Right ventricle myocardium inferior (tissue), 1 donor: ENCODE measurements around the gene AZU1. TPM values are rescaled to one million over a fixed set of nuclear protein-coding genes. Genes with fewer than 3 reads are reported as not detected.
"Not testable (repeated sequence)": the region's sequence is repeated elsewhere in the genome, so short reads cannot be mapped to it uniquely, and the experiment has no call there.

Experiments
- ATAC-seq: fragments of 200-7000 bp; cut with Tn5 transposase; one replicate; pipeline ENCODE4 v1.9.1; 2020; ENCODE audit warnings: mild to moderate bottlenecking, moderate library complexity
- DNase-seq: peaks from one replicate; pipeline ENCODE4 v3.0.0; 2021; ENCODE audit errors: missing footprints
- intact Hi-C: fragments of 100-400 bp; cut with DNase I; formaldehyde crosslinking; loops from one replicate; pipeline ENCODE4 v1.11.0; 2022
- microRNA-seq: library from miRNA; unstranded; fragments of <30 nt; microRNA quantifications from one replicate; pipeline ENCODE4 v1.2.0, GENCODE V29; 2020
- total RNA-seq: library from RNA; stranded (reverse); fragmentation: NEBNext Ultra II Directional; extraction: Animal tissue kit (Norgen Biotek cat#: 25700); gene quantifications from one replicate; pipeline ENCODE4 v1.2.1, GENCODE V29; 2021
- donor health status: DM: no; HTN: yes; CAD: no; lungs with severe emphysema.

AZU1 gene
- total RNA-seq, 1 donor from 2014 or later = not detected

DNA sequence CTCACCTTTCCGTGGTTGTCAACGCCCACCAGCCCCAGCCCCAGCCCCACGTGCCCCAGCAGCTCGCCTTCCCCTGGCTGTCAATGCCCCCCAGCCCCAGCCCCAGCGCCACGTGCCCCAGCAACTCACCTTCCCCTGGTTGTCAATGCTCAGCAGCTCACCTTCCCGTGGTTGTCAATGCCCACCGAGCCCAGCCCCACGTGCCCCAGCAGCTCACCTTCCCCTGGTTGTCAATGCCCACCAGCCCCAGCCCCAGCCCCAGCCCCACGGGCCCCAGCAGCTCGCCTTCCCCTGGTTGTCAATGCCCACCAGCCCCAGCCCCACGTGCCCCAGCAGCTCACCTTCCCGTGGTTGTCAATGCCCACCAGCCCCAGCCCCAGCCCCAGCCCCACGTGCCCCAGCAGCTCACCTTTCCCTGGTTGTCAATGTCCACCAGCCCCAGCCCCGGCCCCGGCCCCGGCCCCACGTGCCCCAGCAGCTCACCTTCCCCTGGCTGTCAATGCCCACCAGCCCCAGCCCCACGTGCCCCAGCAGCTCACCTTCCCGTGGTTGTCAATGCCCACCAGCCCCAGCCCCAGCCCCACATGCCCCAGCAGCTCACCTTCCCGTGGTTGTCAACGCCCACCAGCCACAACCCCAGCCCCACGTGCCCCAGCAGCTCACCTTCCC lies 50.5 kb downstream of the AZU1 start:
- ATAC-seq, intact Hi-C loops, DNase-seq: not testable (repeated sequence)

DNA sequence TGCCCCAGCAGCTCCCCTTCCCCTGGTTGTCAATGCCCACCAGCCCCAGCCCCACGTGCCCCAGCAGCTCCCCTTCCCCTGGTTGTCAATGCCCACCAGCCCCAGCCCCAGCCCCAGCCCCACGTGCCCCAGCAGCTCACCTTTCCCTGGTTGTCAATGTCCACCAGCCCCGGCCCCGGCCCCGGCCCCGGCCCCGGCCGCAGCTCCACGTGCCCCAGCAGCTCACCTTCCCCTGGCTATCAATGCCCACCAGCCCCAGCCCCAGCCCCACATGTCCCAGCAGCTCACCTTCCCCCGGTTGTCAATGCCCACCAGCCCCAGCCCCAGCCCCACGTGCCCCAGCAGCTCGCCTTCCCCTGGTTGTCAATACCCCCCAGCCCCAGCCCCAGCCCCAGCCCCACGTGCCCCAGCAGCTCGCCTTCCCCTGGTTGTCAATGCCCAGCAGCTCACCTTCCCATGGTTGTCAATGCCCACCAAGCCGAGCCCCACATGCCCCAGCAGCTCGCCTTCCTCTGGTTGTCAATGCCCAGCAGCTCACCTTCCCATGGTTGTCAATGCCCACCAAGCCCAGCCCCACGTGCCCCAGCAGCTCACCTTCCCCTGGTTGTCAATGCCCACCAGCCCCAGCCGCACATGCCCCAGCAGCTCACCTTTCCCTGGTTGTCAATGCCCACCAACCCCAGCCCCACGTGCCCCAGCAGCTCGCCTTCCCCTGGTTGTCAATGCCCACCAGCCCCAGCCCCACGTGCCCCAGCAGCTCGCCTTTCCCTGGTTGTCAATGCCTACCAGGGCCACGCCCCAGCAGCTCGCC lies 51.3 kb downstream of the AZU1 start:
- DNase-seq, intact Hi-C loops, ATAC-seq: not testable (repeated sequence)

DNA sequence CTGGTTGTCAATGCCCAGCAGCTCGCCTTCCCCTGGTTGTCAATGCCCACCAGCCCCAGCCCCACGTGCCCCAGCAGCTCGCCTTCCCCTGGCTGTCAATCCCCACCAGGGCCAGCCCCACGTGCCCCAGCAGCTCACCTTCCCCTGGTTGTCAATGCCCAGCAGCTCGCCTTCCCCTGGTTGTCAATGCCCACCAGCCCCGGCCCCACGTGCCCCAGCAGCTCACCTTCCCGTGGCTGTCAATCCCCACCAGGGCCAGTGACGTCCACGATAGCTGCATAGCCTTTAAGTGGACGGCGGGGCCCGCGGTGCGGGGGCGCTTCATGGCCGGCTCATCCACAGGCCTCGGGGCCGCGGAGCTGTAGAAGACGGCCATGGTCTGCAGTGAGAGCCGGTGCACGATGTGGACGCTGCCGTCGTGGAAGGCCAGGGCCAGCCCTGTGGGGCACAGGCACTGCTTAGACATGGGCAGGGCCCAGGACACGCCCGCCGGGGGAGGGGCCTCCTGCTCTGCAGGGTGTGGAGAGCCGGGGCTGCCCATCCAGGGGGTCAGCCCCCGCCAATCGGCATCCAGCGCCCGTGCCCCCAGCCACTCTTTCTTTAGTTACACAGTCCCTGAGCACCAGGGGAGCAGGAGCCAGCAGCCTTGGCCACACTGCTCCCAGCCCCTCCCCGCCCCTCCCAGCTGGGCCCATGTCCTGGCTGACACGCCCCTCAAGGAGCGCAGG lies 52.2 kb downstream of the AZU1 start:
- DNase-seq = no peak
- no peak for ATAC-seq
- intact Hi-C loops = no loop called here

Small RNA genes lying within 50 kb of the gene (microRNA-seq; reads per million reads assigned to microRNA genes)
- gene MIR3187 (1.1 reads per million), gene MIR4745 (1.1 reads per million)

Other genes starting within 250 kb of the AZU1 start
- 4.5 TPM for gene HCN2, start 238.0 kb upstream of the AZU1 start, total RNA-seq
- 51.2 TPM for gene POLRMT, start 194.3 kb upstream of the AZU1 start, total RNA-seq
- not detected for gene FGF22, start 188.0 kb upstream of the AZU1 start, total RNA-seq
- gene RNF126, start 164.6 kb upstream of the AZU1 start, total RNA-seq = 19.7 TPM
- 37.1 TPM for gene FSTL3, start 151.4 kb upstream of the AZU1 start, total RNA-seq
- gene PRSS57, start 132.4 kb upstream of the AZU1 start, total RNA-seq = not detected
- 34.0 TPM for gene PALM, start 118.9 kb upstream of the AZU1 start, total RNA-seq
- gene MISP, start 76.7 kb upstream of the AZU1 start, total RNA-seq = not detected
- gene PTBP1, start 30.4 kb upstream of the AZU1 start, total RNA-seq = 67.6 TPM
- not detected for gene PLPPR3, start 5.9 kb upstream of the AZU1 start, total RNA-seq
- not detected for gene PRTN3, start 13.2 kb downstream of the AZU1 start, total RNA-seq
- 1.6 TPM for gene ELANE, start 24.5 kb downstream of the AZU1 start, total RNA-seq
- 655 TPM for gene CFD, start 31.8 kb downstream of the AZU1 start, total RNA-seq
- gene MED16, start 65.3 kb downstream of the AZU1 start, total RNA-seq = 23.5 TPM
- gene RNU6-9, start 65.6 kb downstream of the AZU1 start, total RNA-seq = not detected
- gene R3HDM4, start 85.4 kb downstream of the AZU1 start, total RNA-seq = 21.9 TPM
- not detected for gene KISS1R, start 89.5 kb downstream of the AZU1 start, total RNA-seq
- 6.7 TPM for gene ARID3A, start 98.2 kb downstream of the AZU1 start, total RNA-seq
- 20.7 TPM for gene WDR18, start 156.5 kb downstream of the AZU1 start, total RNA-seq
- 0.35 TPM for gene GRIN3B, start 172.6 kb downstream of the AZU1 start, total RNA-seq
- gene TMEM259, start 193.3 kb downstream of the AZU1 start, total RNA-seq = 106 TPM
- gene RNU6-2, start 193.7 kb downstream of the AZU1 start, total RNA-seq = not detected
- 69.3 TPM for gene CNN2, start 198.8 kb downstream of the AZU1 start, total RNA-seq
- gene ABCA7, start 212.3 kb downstream of the AZU1 start, total RNA-seq = 7.7 TPM
- gene ARHGAP45, start 239.3 kb downstream of the AZU1 start, total RNA-seq = 6.6 TPM